Activated CD4-positive, alpha-beta T cell treated with anti-CD3 and anti-CD28 coated beads, Interleukin-2, Interleukin-4, amounts not matched to agents 100 ng/mL and 50 ng/mL, durations not matched to agents 16 hours and 8 hours (primary cell): Measurements from ENCODE around the gene POLG.

Experiments
- DNase-seq: peaks from one replicate; pipeline ENCODE4 v3.0.0-alpha.2; 2020; ENCODE audit warnings: low spot score

POLG gene

DNA sequence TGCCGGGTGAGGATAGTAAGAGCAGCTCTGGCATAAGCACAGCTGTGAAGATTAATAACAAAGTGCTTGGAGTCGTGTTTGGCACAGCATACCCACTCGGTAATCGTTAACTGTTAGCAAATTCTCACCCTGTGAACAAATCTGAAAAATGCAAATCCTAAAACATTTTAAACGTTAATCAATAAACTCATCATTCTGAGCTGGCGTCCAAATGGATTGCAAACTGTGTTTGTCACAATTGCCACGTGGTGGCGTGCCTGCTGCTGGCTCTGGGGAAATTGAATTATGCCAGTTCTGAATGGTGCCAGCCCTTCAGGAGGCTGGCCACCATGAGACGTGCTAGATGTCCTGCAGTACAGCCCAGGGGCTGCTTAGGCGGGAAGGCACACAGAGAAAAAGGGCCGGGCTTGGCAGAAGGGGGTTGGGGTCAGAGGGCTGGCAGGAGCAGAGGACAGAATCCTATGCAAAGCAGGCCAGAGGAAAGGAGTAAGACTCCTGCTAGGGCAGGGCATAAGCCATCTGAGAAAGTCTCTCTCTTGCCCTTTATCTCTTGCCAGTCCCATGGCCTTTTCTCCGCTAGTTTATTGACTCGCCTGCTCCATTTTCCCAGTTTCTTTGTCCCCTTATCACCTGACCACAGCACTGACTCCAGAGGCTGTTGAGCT is 22.1 kb upstream of the POLG start:
- DNase-seq = peak; percentile 18

DNA sequence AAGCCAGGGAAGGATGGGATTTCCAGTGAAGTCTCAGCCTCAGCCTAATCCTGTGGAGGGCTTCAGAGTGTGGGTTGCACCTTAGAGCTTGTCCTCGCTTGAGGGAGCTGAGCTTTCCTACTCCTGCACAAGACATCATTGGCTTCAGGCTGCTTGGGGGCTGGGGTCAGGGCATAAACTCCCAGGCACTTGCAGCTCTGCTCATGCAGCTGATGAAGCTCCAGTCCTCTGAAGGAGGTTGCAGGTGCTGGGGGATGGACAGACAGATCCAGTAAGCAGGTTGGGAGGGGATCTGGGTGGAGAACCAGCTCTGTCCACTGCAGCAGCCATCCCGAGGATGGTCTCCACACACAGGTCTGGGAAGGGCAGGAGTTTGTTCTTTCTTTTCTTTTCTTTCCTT is 19.4 kb upstream of the POLG start:
- DNase-seq = no peak

DNA sequence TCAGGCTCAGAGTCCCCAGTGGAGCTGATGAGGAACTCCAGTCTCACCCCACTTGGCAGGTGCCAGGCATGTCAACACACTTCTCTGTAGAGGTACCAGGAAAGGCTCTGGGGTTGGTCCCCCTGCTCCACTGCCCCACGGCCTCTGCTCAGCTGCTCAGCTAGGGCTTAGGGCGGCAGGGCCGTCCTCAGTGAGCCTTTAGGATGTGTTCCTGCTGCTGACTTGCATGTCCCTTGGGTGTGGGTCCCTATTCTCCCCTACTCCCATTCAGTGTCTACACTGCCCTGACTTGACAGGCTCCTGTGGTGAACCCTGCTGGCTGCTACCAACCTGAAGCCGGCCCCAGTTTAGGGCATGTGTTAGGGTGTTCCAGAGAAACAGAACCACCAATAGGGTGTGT is 17.9 kb upstream of the POLG start:
- DNase-seq = no peak

DNA sequence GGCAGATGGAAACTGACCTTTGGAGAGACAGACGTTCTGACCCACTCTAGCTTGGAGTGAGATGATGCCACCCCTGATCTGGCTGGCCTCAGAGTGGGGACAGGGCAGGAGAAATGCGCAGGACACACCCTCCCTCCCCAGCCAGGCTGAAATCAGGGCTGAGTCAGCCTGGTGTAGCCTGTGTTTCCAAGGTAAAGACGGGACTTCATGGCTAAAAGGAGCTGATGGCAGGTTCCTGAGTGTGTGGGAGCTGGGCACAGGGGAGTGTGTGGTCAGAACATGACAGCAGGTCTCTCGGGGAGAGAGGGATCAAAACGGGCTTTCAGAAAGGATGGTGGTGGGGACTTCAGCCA is 14.6 kb upstream of the POLG start:
- DNase-seq = no peak

DNA sequence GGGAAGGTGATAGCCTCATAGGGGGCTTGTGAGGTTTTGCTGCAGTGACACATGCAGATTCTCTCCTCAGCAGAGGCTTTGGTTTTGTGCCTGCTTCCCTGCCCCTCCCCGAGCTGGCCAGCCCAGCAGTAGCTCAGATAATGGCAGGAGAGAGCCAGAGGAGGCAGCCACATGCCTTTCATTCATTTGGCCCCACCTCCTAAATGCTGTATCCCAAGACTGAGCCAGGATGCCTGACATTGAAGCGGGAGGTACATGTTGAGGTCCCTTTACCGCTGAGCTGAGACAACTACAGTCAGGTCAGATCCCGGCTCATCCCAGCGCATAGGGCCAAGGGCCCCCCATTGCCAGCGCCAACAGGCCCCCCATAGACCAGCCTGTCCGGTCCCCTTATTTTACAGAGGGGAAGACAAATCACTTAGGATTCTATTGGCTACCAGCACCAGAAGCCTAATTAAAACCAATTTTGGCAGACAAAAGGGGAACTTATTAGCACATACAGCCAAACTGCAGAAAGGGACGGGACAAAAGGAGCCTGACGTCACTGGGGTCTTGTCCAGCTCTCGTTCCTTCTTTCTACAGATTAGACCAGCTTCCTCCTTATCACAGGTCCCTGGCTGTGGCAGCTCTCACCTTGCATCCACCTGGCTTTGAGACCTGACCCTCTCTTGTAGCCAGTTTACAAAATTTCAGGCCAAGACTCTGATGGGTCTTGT is 12.1 kb upstream of the POLG start:
- no peak for DNase-seq

DNA sequence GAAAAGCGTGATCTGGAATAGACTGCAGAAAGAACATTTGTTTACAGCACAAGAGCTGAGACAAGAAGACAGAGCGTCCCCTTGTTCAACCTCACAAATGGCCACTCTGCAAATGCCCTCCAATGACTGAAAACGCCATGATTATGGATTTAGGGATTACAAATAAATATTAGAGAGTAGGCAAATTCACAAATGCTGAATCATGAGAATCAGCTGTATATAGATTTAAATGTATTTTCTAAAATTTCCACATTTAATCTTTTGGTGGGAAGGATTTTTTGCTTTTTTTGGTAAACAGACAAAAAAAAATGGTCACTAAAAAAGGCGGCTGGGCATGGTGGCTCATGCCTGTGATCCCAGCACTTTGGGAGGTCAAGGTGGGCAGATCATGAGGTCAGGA is 10.6 kb upstream of the POLG start:
- no peak for DNase-seq

DNA sequence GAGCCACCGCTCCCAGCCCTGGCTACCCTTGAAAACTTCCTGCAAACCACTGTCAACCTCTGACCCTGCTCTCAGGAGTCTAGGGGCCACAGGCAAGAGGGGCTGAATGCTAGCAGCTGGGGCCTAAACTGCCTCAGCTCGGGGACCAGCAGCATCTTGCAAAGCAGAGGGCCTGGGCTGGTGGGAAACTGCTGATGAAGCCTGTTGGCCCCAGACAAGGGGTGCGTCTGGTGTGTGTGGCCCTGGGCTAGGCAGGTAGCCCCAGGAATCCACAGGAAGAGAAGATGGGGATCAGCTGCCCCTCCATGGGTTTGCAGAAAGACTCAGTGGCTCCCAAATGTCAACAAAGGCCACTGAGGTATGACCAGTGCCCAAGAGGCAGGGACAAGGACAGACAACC is 8.2 kb upstream of the POLG start:
- no peak for DNase-seq

DNA sequence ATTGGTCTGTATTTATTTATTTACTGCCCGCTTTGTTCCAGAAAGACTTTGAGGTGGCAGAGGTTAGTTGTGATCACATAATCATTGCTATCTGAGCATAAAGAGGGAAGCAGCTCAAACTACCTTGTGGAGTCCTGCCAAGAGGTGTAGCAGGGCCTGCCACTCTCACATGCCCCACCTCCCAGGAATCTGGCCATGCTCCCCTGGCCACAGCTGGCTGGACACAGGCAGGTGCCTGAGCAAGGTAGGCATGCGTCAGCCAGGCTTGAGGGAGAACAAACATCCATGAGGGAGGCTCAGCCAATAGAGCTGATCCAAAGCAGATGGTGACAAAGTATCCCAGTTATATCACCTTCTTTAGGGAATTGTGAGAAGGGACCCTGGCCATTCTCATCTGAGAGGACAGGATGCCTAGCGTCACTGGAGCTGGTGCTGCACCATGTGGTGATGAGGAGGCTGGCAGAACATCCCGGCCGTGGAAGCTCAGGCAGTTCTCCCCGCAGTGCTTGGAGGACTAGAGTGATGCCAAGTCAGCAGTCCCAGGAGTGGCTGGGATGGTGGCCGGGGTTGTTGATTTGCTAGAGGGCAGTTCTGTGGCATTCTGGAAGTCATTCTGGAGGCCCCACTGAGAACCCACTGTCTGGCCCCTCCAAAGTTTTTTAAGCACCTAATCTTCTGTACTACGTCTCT is 6.8 kb upstream of the POLG start:
- DNase-seq = no peak

DNA sequence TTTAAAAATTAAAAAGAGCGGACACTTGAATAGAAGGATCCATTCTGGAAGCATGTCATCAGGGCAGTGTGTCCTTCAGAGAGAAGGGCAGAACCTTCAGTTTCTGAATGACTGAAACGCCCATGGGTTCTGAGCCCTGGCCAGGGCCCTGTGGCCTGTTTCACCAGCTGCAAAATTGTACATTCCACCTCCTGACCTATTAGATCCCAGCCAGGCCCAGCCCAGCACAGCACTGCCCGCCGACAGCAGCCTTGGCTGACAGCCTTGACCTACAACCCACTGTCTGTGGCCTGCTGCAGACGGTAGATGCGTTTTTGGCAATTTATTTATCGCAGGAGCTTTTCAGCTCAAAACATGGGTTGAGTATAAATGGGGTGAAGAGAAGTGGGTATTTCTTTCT is 5.9 kb upstream of the POLG start:
- no peak for DNase-seq

DNA sequence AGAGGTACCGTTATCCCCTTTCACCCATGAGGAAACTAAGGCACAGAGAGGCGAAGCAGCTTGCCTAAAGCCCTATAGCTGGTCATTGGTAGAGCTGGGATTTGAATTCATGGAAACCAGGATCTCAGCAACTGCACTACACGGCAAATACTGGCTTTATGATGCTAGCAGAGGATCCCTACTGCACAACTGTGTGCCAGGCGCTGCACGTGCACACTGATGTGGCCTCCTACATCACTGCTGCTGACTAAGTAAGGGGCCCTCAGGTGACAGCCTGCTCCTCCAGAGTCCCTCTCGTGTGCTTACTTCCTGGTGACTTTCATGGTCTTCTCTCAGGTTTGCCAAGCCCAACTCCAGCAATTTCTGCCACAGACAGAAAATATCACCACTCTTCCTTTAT is 3.4 kb upstream of the POLG start:
- DNase-seq = no peak

DNA sequence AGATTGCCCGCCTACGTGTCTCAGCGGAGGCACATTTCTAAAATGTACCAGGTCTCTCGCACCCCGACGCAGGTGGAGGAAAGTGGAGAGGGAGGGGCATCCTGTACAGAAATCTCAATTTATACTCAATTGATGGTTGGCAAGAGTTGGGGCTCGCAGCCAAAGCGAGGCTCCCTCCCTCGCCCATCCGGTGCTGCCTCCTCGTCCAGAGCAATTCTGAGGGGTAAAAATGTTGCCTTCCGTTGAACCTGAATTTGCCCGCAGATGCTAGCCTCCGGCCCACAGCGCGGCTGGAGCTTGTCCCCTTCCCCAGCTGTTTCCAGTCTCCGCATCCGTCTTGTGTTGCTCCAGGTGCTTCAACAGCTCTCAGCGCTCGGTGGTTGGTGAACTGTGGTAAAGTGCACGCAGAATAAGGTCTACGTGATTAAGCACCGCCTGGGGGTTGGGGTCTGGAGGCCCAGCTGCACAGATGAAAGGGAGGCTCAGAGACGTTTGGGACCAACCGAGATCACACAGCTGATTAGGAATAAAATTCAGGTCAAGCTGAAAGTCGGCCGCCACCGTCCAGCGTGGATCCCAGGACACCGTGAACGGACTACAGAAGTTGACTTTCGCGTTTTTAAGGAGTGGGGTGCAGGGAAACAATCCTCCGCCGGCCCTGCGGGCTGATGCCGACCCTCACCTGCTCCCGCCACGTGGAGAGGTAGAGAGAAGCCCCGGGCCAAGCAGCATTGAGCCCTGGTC is 846 bp upstream of the POLG start:
- DNase-seq = no peak

DNA sequence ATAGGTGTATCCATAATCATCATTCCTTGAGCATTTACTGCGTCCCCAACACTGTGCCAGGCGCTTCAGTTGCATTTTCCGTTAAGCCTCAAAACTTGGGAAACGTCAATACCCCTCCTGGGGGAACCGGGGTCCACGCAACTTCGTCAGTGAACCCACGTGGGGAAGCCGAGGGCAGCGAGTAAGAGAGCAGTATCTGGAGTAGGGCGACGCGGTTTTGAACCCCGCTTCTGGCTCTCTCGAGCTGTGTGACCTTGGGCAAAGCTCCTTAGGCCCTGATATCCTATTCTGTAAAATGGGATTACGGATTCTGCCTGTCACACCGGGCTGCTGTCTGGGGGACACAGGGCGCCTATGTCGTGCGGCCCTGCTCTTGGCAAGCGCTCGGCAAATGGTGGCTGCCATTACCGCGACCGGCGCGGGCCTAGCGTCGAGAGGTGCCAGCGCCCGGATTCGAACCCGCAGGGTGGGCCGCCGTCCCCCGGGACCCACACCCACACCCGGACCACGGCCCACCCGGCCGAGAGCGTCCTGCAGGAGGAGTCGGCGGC is 590 bp downstream of the POLG start:
- DNase-seq = peak; percentile 50

DNA sequence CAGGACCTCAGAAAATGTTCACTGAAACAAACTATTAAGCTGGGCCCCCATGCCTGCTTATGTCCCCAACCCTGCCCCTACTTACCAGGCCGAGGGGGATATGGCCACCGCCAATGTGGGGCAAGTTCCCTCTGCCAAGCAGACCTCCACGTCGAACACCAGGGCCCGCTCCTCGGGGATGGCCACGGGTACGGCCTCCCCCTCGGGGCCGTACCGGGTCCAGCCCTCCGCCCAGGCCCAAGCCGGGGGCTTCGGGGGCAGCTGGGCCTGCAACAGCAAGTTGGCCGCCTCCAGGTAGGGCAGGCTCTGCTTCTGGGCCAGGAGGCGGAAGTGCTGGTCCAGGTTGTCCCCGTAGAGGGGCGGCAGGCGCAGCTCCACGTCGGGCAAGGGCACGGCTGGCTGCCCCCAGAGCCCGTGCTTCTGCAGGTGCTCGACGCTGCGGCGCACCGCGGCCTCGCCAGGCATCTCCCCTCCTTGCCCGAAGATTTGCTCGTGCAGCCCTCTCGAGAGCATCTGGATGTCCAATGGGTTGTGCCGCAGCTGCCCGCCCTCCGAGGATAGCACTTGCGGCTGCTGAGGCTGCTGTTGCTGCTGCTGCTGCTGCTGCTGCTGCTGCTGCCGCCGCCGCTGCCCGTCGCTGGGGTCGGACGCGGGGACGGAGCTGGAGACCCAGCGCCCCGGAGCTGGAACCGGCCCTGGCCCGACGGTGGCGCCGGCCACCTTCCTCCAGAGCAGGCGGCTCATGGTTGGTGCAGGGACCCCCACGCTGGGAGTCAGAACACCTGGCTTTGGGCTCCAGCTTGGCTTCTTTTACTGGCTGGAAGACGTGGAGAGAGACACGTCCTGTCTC is 1.4 kb downstream of the POLG start:
- DNase-seq = no peak

DNA sequence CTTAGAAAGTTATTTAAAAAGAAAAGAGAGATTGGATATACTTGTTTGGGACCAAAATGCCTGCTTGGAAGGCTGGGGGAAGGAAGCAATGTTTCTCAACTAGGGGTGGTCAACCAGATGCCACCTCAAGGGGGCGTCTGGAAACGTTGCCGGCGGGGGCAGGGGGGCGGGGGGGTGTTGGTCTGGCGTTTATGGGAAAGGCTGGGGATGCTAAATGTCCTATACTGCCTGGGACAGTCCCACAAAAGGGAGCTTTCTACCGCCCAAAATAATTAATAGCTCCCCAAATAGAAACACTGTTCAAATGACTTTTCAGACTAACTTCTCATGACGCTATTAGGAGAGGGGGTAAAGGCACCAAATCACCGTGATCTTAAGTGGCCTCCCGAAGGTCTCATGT is 2.2 kb downstream of the POLG start:
- no peak for DNase-seq

DNA sequence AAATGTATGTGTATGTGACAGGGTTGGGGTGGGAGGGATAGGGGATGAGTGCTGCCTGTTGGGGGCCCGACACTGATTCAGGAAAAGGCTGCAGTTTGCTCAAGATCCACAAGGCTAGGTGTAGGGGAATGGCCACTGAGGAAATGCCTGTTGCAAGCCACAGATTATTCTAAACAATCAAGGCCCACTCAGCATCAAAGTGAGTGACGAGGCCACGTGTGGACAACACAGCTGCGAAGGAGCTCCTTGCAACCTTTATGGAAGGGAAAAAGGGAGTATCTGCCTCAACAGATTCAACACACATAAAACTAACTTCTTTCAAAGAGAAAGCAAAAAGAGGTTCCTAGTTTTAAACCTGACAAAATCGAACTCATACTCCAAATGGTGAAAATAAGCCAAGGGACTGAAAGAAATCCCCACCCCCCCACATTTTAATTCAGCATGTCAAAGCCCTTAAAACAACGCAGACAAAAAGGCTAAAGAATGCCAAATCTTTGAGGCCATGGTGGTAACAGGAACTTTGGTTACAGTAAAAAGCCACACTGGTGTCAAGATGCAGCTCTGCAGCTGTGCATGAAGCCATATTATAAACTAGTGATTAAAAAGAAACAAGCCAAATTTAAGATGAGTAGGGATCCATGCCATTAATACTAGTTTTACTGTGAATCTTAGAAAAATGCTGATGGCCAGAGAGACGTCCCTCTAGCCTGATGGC is 3.6 kb downstream of the POLG start:
- DNase-seq = no peak

DNA sequence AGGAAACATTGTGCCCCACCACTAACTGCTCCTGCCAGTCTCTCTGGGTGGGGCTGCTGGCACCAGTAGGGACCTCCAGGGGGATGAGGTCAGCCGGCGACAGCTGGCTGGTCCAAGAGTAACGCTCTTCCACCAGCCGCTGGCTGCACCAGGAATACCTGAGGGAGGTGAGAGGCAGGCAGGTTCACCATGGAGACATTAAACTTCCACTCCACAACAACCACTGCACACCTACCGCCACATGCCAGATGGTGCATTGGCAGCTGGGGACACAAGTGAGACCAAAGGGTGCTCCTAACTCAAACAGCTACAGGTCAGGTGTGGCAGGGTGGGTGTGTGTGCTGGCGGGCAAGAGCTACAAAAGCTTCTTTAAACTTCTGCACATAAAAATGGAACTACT is 4.5 kb downstream of the POLG start:
- no peak for DNase-seq

DNA sequence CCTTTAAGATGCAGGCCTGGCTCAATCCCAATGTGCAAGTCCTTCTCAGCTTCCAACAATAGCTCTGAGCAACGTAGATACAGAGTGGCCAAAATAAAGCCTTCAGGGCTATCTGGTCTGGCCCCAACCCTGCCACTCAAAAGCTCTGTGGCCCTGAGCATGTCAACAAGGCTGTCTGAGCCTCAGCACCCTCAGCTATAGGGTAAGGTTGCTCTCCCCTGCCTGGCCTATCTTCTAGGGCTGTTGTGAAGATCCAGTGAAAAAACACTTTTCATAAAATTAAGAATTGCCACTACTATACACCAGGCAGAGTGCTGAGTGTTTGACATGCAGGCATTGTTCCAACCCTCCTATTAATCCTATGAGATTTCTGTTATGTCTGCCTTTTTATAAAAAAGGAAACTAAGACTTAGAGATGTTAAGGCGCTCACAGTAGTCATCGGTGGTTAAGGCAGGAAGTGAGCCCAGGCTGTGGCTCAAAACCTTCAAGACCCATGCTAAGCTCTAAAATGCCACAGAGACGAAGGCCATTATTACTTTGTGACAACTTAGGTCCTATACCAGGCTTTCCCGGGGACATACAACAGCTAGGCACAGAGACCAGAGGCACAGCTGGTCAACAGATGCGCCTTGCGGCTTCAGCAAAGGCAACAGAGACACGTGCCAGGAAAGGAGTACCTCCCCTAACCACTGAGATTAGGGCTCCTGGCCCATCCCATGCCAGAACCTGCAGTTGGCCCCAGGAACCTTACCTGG is 5.1 kb downstream of the POLG start:
- peak; percentile 56 for DNase-seq

DNA sequence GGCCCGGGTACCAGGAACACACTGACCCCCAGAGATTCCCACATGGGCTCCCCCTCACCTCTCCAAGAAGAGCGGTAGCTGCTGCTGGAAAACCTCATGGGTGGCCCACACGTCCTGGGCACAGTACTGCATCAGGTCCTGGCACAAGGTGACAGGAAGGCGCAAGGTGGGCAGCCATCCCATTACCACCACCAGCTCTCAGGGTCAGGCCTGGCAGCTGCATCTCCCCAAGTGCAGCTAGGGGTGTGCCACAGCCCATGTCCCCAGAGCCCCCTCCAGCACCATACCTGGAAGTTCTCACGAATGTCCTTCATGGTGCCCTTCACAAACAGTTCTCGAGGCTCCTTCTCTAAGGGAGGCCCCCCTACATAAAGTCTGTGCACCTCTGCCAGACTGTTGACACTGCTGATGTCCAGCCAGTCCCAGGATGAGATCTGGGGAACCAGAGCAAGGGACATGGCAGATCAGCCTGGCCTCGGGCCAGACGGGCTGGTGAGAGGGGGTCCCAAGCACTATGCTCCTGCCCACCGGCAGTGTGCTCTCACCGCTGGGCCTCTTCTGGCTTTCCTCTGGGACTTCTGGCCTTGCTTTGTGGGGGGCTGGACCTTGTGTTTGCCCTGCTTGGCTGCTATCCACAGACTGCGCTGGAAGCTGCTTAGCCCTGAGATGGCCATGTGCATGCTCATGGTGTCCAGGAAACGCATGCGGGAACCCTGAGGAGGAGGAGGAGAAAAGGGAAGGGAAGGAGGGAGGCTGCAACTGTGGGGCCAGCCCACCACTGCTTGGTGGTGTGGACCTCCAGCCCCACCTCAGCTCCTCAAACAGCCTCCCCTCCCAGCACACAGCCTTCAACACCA is 6.0 kb downstream of the POLG start:
- DNase-seq = no peak

DNA sequence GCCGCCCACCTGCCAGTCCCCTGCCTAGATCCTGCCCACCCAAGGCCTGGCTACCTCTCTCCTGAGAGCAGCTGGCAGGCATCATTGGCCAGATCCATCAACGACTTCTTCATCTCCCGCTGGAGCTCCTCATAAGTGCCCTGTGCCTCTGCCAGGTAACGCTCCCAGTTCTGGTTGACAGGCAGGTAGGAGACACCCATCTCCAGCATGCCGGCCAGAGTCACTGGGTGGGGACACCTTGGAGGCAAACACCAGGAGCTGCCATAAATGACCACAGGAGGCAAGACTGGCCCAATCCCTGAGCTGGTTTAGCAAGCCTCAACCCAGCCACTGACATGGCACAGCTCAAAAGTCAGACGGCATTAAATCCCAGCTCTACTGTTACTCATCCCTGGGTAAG is 7.5 kb downstream of the POLG start:
- DNase-seq = no peak
